Esophagus squamous epithelium (tissue), 4 donors: ENCODE measurements around the gene THAP11.

Experiments used
- CTCF ChIP-seq, 6 experiments: fragments of 450-650 bp in 4 of 6; fragments of 200-600 bp in 2 of 6; sonication (generic) in 2 of 6; IDR thresholded peaks; one replicate each; pipeline ENCODE4 v1.5.1; 2016 to 2019; ENCODE audit warnings: antibody characterized with exemption in 6 of 6, mild to moderate bottlenecking in 4 of 6, moderate library complexity in 4 of 6
- POLR2A ChIP-seq, 4 donors: fragments of 450-650 bp; IDR thresholded peaks; one replicate each; pipeline ENCODE4 v1.6.1; 2017; ENCODE audit warnings: antibody characterized with exemption in 4 of 4, mild to moderate bottlenecking in 4 of 4, moderate library complexity in 3 of 4

- TF ChIP-seq CTCF (IDR thresholded peaks at IDR 0.05) (no peak), POLR2A (IDR thresholded peaks at IDR 0.05) (no peak)
Observed at GRCh38 chr16:67820608-67821259, 21.4 kb upstream of the THAP11 start.
